ENCODE measurements around the gene CRYM. TPM values are rescaled to one million over a fixed set of nuclear protein-coding genes. Genes with fewer than 3 reads are reported as not detected.

The CRYM gene
- total RNA-seq, 1 donor from 2014 or later = not detected

DNA sequence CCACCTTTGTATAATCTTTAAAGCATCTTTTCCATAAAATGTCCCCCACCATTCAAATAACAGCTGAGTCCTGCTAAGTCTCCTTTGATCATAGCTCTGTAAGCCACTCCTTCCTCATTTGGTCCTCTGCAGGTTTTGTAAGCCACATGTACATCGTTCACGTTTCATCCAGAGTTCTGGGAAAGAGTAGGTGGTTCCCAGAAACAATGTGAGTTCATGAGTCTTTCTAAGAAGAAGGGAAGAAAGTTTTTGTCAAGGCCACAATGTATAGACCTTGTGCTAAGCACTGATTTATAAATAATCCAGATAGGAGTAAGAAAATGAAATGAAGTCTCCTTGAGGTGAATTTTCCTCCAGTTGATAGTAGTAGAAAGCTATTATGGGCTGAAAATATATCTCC is 53.3 kb downstream of the CRYM start:
- no peak overlapping the region for H3K4me3 Mint-ChIP-seq
- H3K27ac Mint-ChIP-seq = no peak overlapping the region
- DNase-seq (ENCODE audit: low spot score) = no peak
- H3K27me3 Mint-ChIP-seq (ENCODE audit: insufficient read depth) = peaks cover 33% of the 10 kb centered on the region
- no peaks in the 10 kb centered on the region for H3K4me1 Mint-ChIP-seq (ENCODE audit: low read depth)
- H3K9me3 Mint-ChIP-seq = no peaks in the 10 kb centered on the region
- H3K36me3 Mint-ChIP-seq (ENCODE audit: low read depth) = no peaks in the 10 kb centered on the region
- intact Hi-C loops (cut with micrococcal nuclease) = no loop called here

DNA sequence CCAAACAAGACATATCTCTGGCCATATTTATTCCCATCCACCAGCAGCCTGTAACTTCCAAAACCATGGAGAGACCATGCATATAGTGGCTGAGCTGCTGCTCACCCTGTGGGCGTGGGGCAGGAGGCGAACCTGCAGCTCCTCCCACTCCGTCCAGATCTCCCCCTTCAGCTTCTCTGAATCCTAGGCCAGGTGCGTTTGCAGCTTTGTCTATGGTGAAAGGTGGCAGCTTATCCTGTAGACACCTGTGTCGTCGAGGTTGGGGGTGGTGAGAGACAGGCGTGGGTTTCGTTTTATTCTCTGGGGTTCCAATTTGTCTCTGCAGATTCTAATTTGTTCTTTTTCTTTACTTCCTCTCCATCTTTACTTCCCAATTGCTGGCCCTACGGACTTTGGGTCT is 54.3 kb downstream of the CRYM start:
- H3K27me3 Mint-ChIP-seq (ENCODE audit: insufficient read depth) = peaks cover 29% of the 10 kb centered on the region

DNA sequence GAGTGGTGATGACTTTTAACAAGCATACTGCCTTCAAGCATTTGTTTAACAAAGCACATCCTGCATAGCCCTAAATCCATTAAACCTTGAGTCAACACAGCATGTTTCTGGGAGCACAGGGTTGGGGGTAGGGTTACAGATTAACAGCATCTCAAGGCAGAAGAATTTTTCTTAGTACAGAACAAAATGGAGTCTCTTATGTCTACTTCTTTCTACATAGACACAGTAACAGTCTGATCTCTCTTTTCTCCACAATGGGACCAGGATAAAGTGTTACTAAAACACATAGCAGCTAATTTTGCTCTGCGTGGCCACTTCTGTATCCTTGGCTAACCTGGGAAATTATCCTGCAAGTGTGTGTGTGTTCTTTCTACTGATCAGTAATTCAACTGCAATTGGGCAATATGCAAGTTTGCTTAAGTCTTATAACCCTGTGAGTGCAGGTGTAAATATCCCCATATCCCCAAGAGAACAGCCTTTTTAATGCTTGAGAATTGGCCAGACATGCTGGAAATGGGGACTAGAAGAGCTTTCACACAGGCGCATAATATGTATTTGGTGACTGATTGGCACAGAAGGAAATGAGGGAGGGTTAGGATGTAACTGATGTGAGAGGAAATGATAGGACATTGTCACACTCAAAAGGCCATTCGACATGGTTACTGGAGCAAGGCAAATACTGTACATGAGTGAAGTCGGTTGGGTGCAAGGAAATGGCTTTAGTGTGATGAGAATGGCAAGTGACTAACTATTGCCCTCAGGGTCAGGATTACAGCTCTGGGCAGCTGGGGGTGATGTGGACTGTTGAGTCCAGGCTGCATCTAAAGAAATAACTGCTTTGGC is 55.4 kb downstream of the CRYM start:
- no peaks in the 10 kb centered on the region for H3K36me3 Mint-ChIP-seq (ENCODE audit: low read depth)
- H3K27me3 Mint-ChIP-seq (ENCODE audit: insufficient read depth) = peaks cover 22% of the 10 kb centered on the region
- H3K4me3 Mint-ChIP-seq = no peak overlapping the region
- H3K9me3 Mint-ChIP-seq = no peaks in the 10 kb centered on the region
- no peaks in the 10 kb centered on the region for H3K4me1 Mint-ChIP-seq (ENCODE audit: low read depth)
- H3K27ac Mint-ChIP-seq = no peak overlapping the region
- DNase-seq (ENCODE audit: low spot score) = no peak
- intact Hi-C loops (cut with micrococcal nuclease) = no loop called here

More for the DNA sequence above, 54.3 kb downstream of the CRYM start:
- DNase-seq (ENCODE audit: low spot score) = no peak
- no peak overlapping the region for H3K4me3 Mint-ChIP-seq
- H3K4me1 Mint-ChIP-seq (ENCODE audit: low read depth) = no peaks in the 10 kb centered on the region
- H3K27ac Mint-ChIP-seq = no peak overlapping the region
- H3K36me3 Mint-ChIP-seq (ENCODE audit: low read depth) = no peaks in the 10 kb centered on the region
- H3K9me3 Mint-ChIP-seq = no peaks in the 10 kb centered on the region
- intact Hi-C loops (cut with micrococcal nuclease) = no loop called here

DNA sequence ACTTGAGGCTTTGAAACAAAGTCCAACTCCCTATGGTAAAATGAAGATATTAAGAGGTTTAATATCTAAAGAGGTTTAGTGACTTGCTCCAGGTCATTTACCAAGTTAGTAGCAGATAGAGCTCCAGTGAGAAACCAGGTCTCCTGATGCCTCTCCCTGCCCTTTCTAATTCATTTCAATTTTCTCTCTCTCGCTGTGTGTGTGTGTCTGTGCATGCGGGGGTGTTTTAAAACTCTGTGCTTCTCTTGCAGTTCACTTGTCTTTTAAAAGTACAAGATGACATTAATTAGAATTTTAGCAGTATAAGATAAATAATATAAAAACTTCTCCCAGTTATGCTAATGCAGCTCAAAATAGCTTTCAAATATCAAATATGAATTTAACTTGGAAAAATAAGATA is 58.5 kb downstream of the CRYM start:
- Mint-ChIP-seq H3K4me3 (no peak overlapping the region), H3K36me3 (ENCODE audit: low read depth) (no peaks in the 10 kb centered on the region), H3K9me3 (no peaks in the 10 kb centered on the region), H3K27ac (no peak overlapping the region), H3K27me3 (ENCODE audit: insufficient read depth) (peaks cover 27% of the 10 kb centered on the region), H3K4me1 (ENCODE audit: low read depth) (no peaks in the 10 kb centered on the region)
- no peak for DNase-seq (ENCODE audit: low spot score)
- intact Hi-C loops (cut with micrococcal nuclease) = no loop called here

DNA sequence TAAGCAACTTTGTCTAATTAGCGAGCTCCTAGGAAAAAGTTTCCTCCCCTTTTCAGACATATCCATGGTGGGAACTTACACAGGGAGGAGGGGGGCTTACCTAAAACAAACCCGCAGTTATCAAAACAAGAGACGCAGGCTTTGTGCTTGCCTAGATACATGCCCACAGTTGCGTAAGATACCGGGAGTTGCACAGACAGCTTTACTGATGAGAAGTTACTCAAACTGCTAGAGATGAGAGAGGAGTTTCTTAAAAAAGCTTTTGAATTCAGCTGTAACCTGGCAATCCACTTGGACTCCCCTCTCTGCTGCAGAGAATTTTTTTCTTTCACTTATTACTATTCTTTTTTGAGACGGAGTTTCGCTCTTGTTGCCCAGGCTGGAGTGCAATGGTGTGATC is 59.9 kb downstream of the CRYM start:
- no peak for DNase-seq (ENCODE audit: low spot score)
- no peaks in the 10 kb centered on the region for H3K4me1 Mint-ChIP-seq (ENCODE audit: low read depth)
- no peaks in the 10 kb centered on the region for H3K36me3 Mint-ChIP-seq (ENCODE audit: low read depth)
- H3K9me3 Mint-ChIP-seq = no peaks in the 10 kb centered on the region
- no peak overlapping the region for H3K27ac Mint-ChIP-seq
- H3K4me3 Mint-ChIP-seq = no peak overlapping the region
- peaks cover 22% of the 10 kb centered on the region for H3K27me3 Mint-ChIP-seq (ENCODE audit: insufficient read depth)
- intact Hi-C loops (cut with micrococcal nuclease) = no loop called here

DNA sequence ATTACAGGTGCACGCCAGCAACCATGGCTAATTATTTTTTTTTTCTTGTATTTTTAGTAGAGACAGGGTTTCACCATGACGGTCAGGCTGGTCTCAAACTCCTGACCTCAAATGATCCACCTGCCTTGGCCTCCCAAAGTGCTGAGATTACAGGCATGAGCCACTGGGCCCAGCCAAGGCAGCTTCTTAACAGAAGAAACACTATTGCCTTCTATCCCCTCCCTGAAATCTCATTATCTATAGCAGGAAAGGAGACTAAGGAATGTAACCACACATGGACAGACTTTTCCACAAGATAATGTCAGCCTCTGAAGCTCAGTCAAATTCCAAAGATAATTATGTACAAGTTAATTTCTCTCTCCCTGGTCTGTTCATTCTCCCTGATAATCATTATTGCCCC is 61.0 kb downstream of the CRYM start:
- Mint-ChIP-seq H3K4me3 (no peak overlapping the region), H3K4me1 (ENCODE audit: low read depth) (no peaks in the 10 kb centered on the region), H3K27me3 (ENCODE audit: insufficient read depth) (peaks cover 22% of the 10 kb centered on the region), H3K36me3 (ENCODE audit: low read depth) (no peaks in the 10 kb centered on the region), H3K9me3 (no peaks in the 10 kb centered on the region), H3K27ac (no peak overlapping the region)
- DNase-seq (ENCODE audit: low spot score) = no peak
- intact Hi-C loops (cut with micrococcal nuclease) = no loop called here

DNA sequence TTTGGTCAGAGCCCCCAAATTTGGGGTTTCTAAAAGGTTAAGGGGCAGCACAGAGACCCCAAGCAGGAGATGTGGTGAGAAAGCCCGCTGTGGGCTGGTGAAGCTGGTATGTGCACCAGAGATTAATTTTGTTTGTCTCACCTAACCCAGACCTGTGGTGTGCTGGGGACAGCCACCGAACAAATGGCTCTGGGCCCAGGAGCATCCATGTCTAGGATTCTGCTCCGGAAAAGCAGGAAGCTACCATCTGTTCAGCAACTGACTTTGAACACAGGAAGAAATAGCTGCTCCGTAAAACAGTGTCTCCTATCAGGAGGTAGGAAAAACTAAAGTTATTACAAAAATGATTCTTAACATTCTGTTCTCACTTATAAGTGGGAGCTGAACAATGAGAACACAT is 64.0 kb downstream of the CRYM start:
- no peak for DNase-seq (ENCODE audit: low spot score)
- Mint-ChIP-seq H3K27me3 (ENCODE audit: insufficient read depth) (peaks cover 14% of the 10 kb centered on the region), H3K36me3 (ENCODE audit: low read depth) (no peaks in the 10 kb centered on the region), H3K9me3 (no peaks in the 10 kb centered on the region), H3K4me1 (ENCODE audit: low read depth) (no peaks in the 10 kb centered on the region), H3K4me3 (no peak overlapping the region), H3K27ac (no peak overlapping the region)
- intact Hi-C loops (cut with micrococcal nuclease) = no loop called here

DNA sequence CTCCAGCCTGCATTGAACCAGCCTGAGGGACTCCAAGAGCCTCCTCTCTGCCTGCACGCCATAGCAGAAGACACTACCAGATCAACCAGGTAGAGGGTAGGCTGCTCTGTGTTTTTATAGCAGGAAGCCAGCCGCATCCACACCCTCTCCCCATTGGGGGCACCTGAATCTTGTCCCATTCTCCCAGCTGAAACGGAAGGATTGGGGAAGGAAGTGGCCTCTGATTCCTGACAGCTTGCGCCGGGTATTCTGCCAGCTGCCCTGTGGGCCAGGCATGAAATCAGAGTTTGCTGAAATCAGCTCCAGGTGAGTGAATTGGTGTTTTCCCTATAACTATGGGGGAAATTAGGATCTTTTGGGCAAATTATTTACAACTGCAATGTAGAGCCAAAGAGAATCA is 66.6 kb downstream of the CRYM start, which contains the start of gene ZP2:
Gene ZP2 (minus strand): TSS at position 89 of the 400 bp plus-strand sequence. CDS start 27 bp downstream, at position 62.
- Mint-ChIP-seq H3K9me3 (no peaks in the 10 kb centered on the region), H3K36me3 (ENCODE audit: low read depth) (no peaks in the 10 kb centered on the region), H3K4me1 (ENCODE audit: low read depth) (no peaks in the 10 kb centered on the region), H3K27ac (no peak within 1 kb of the TSS), H3K27me3 (ENCODE audit: insufficient read depth) (peaks cover 14% of the 10 kb centered on the region), H3K4me3 (no peak within 1 kb of the TSS)
- intact Hi-C loops (cut with micrococcal nuclease) = no loop called here
- DNase-seq (ENCODE audit: low spot score) = no peak

Other genes with a start within 250 kb of the CRYM start
- 0.02 TPM in 1 of 2 replicates, not detected in the other for gene DNAH3, start 127.4 kb downstream of the CRYM start, total RNA-seq
- 6.5 and 6.6 TPM in 2 replicates for gene LDAF1, start 119.6 kb downstream of the CRYM start, total RNA-seq
- not detected in 2 replicates for gene ZP2, start 66.7 kb downstream of the CRYM start, total RNA-seq
- not detected in 2 replicates for gene ANKS4B, start 44.6 kb downstream of the CRYM start, total RNA-seq

Data from activated T-helper 1 cell treated with anti-CD3 and anti-CD28 coated beads, Interleukin-12 subunit alpha, Interleukin-12 subunit beta, Interleukin-2, Interleukin-4 antibody, amounts not matched to agents 30 ng/mL and 10 ng/mL and 1 ng/mL, durations not matched to agents 14 hours and 24 hours and 36 hours (primary cell).